GM21526 (cell line): ENCODE data around the gene IQCM.
"Not testable (repeated sequence)": the region's sequence is repeated elsewhere in the genome, so short reads cannot be mapped to it uniquely, and the experiment has no call there.

Source experiments
- ATAC-seq: cut with Tn5 transposase; IDR thresholded peaks from one replicate; pipeline ENCODE4 v1.9.1; 2021; ENCODE audit warnings: moderate library complexity; ENCODE audit not compliant: unreplicated experiment, low FRiP score

Gene IQCM

GRCh38 chr4:149489321-149489720, 326.3 kb downstream of the IQCM start:
- no peak for ATAC-seq

GRCh38 chr4:149486861-149487260, 328.8 kb downstream of the IQCM start:
- ATAC-seq, result no peak

GRCh38 chr4:149468669-149469068, 347.0 kb downstream of the IQCM start:
- not testable (repeated sequence) for ATAC-seq

- ATAC-seq, result no peak
Observed at GRCh38 chr4:149466446-149466845, 349.2 kb downstream of the IQCM start.

- ATAC-seq, result no peak
Observed at GRCh38 chr4:149465955-149466354, 349.7 kb downstream of the IQCM start.

- ATAC-seq, result no peak
Observed at GRCh38 chr4:149443537-149443936, 372.1 kb downstream of the IQCM start.

GRCh38 chr4:149441338-149441737, 374.3 kb downstream of the IQCM start:
- no peak for ATAC-seq

GRCh38 chr4:149426461-149426860, 389.2 kb downstream of the IQCM start:
- no peak for ATAC-seq

GRCh38 chr4:149409555-149409962, 406.1 kb downstream of the IQCM start:
- ATAC-seq, result no peak

- ATAC-seq, result no peak
Observed at GRCh38 chr4:149409146-149409545, 406.5 kb downstream of the IQCM start.

GRCh38 chr4:149404143-149404542, 411.5 kb downstream of the IQCM start:
- ATAC-seq, result no peak

GRCh38 chr4:149403081-149403480, 412.6 kb downstream of the IQCM start:
- no peak for ATAC-seq

GRCh38 chr4:149398993-149399392, 416.6 kb downstream of the IQCM start:
- no peak for ATAC-seq

- ATAC-seq, result peak; percentile 79
Observed at GRCh38 chr4:149370785-149371420, 444.7 kb downstream of the IQCM start.

- no peak for ATAC-seq
Observed at GRCh38 chr4:149370002-149370401, 445.6 kb downstream of the IQCM start.

GRCh38 chr4:149353241-149353640, 462.4 kb downstream of the IQCM start:
- ATAC-seq, result no peak

- no peak for ATAC-seq
Observed at GRCh38 chr4:149349541-149349940, 466.1 kb downstream of the IQCM start.

GRCh38 chr4:149347139-149347538, 468.5 kb downstream of the IQCM start:
- ATAC-seq, result no peak

GRCh38 chr4:149345424-149345823, 470.2 kb downstream of the IQCM start:
- no peak for ATAC-seq

GRCh38 chr4:149344436-149344835, 471.2 kb downstream of the IQCM start:
- no peak for ATAC-seq

GRCh38 chr4:149343614-149344013, 472.0 kb downstream of the IQCM start:
- ATAC-seq, result no peak

- ATAC-seq, result not testable (repeated sequence)
Observed at GRCh38 chr4:149341117-149341516, 474.5 kb downstream of the IQCM start.

- ATAC-seq, result no peak
Observed at GRCh38 chr4:149328161-149328560, 487.5 kb downstream of the IQCM start.
